AG04450 (cell line): ENCODE results near the gene NUP210. TPM values are rescaled to one million over a fixed set of nuclear protein-coding genes. Genes with fewer than 3 reads are reported as not detected.

Experiments used
- CTCF ChIA-PET: fragments of 300-600, 350-600 bp; formaldehyde crosslinking; extraction: SDS; loops from one replicate; lab custom pipeline; 2022; ENCODE audit warnings: antibody characterized with exemption, inconsistent platforms; lab: Charles Lee
- POLR2A ChIA-PET: fragments of 350-600 bp; formaldehyde crosslinking; extraction: SDS; loops from one replicate; lab custom pipeline; 2021; ENCODE audit warnings: antibody characterized with exemption, inconsistent platforms; lab: Yijun Ruan, JAX
- DNase-seq: peaks from one replicate; pipeline ENCODE4 v3.0.0-alpha.2; 2011; ENCODE audit warnings: low read depth, low spot score
- H3K27ac ChIP-seq: one replicate; pipeline ENCODE4 v1.5.1; 2012; ENCODE audit warnings: low read depth, low read length, control low read depth
- H3K27me3 ChIP-seq: one replicate; pipeline ENCODE4 v1.6.0; 2012; ENCODE audit warnings: low read length; ENCODE audit not compliant: control insufficient read depth, insufficient read depth
- H3K4me3 ChIP-seq: 2 replicates; pipeline ENCODE4 v1.5.1; 2011; ENCODE audit warnings: mild to moderate bottlenecking, low read depth, low read length, control low read depth
- H3K9me3 ChIP-seq: 2 replicates; pipeline ENCODE4 v1.5.1; 2012; ENCODE audit warnings: low read length; ENCODE audit not compliant: control insufficient read depth, insufficient read depth
- CTCF ChIP-seq: IDR thresholded peaks from 2 replicates; pipeline ENCODE4 v1.5.1; 2011; ENCODE audit warnings: low read depth, low read length, control low read depth, inconsistent platforms
- polyA plus RNA-seq: library from polyadenylated mRNA; depleted of rRNA; stranded (reverse); fragments of >200 nt; gene quantifications from 2 replicates; pipeline ENCODE4 v1.2.3, GENCODE V29; 2011

Gene NUP210
- polyA plus RNA-seq, 1 experiment = 0.05 TPM

DNA sequence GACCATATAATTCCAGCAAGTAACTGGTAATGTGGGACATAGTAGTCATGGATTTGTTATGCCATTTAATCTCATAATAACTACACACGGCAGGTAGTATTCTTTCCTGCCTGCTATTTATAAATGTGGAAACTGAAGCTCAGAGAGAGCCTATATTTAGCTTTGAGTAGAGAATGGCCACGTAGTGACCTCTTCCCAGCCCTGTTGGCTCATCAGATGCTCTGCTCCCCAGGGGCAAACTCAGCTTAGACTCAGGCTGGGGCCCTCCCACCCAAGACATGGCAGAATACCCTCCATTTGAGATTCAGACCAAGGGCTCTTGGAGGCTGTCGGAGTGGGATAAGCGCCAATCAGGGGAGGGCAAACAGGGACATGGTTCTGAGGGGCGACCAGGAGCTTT is 42.7 kb upstream of the NUP210 start:
- DNase-seq = no peak
- CTCF ChIA-PET = interaction anchor here (0.7 to 2.7 kb wide), 3 partner anchors 10 to 580 kb away, joined by 4 to 19 read pairs (median 12); no protein-coding TSS in a partner anchor
- peaks cover 15% of the 10 kb centered on the region for H3K27me3 ChIP-seq
- no peak overlapping the region for H3K27ac ChIP-seq
- H3K9me3 ChIP-seq = peaks cover 3% of the 10 kb centered on the region; the same call in 1 of the 2 replicates
- TF ChIP-seq CTCF = no peak
- POLR2A ChIA-PET = no interaction called here
- no peak overlapping the region for H3K4me3 ChIP-seq

DNA sequence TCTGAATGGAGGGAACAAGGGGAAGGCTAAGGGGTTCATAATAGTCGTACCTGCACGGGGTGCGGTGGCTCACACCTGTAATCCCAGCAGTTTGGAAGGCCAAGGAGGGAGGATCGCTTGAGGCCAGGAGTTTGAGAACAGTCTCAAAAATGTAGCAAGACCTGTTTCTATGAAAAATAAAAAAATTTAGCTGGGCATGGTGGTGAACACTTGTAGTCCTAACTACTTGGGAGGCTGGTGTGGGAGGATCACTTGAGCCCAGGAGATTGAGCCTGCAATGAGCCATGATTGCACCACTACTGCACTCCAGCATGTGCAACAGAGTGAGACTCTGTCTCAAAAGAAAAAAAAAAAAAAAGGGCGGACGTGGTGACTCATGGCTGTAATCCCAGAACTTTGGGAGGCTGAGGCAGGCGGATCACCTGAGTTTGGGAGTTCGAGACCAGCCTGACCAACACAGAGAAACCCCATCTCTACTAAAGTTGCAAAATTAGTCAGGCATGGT is 42.1 kb upstream of the NUP210 start:
- peaks cover 15% of the 10 kb centered on the region for H3K27me3 ChIP-seq
- ChIA-PET POLR2A (no interaction called here), CTCF (interaction anchor here (0.7 to 2.7 kb wide), 3 partner anchors 10 to 580 kb away, joined by 4 to 19 read pairs (median 12); no protein-coding TSS in a partner anchor)
- no peak for DNase-seq
- H3K4me3 ChIP-seq = no peak overlapping the region
- H3K9me3 ChIP-seq = peaks cover 3% of the 10 kb centered on the region; the same call in 1 of the 2 replicates
- TF ChIP-seq CTCF = no peak
- H3K27ac ChIP-seq = no peak overlapping the region

DNA sequence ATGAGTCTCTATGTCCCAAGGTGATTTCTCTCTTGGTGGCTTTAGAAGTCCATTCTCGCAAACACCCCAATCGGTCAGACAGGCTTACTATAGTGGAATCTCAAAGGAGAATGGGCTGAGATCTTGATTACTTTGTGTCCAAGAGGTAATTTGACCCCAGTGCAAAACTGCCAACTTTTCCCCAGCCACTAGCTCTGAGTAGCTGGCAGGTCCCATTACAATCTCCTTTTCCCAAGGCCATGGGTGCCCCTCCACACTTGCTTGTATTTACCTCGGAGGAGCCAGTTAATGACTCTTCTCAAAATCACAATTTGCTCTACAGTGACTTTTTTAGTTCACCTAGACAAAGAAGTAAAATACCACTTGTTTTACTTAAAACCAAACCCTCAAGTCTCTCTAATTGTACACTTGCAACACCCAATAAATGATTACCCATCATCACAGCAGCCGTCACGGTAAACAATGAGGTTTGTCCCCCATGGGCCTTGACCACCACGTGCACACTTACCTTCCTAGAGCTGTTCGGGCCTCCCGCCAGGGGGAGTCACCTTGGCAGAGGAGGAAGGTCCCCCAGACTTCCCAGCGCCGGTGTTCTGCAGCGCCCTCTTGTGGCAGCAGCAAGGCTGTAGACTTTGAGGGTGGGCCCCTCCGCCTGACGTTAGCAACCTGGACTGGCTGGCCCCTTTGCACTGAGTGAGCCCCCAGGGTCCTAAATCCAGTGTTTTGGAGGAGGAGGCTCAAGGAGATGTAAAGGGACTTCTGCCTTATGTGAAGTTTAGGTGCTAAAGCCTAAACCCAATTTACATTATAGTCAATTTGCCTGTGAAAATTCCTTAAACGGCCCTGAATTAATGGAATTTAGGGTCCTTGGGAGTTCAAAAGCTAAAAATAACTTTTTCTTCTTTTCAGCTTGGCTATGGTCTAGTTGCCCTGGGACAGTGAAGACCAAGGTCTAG is 41.3 kb upstream of the NUP210 start:
- CTCF ChIA-PET = interaction anchor here (2.3 to 2.7 kb wide), 2 partner anchors 9 to 369 kb away, joined by 12 to 19 read pairs; no protein-coding TSS in a partner anchor
- TF ChIP-seq CTCF = peak; percentile 52
- peaks cover 3% of the 10 kb centered on the region; the same call in 1 of the 2 replicates for H3K9me3 ChIP-seq
- no peak for DNase-seq
- POLR2A ChIA-PET = no interaction called here
- no peak overlapping the region for H3K27ac ChIP-seq
- no peak overlapping the region for H3K4me3 ChIP-seq
- H3K27me3 ChIP-seq = peaks cover 15% of the 10 kb centered on the region

DNA sequence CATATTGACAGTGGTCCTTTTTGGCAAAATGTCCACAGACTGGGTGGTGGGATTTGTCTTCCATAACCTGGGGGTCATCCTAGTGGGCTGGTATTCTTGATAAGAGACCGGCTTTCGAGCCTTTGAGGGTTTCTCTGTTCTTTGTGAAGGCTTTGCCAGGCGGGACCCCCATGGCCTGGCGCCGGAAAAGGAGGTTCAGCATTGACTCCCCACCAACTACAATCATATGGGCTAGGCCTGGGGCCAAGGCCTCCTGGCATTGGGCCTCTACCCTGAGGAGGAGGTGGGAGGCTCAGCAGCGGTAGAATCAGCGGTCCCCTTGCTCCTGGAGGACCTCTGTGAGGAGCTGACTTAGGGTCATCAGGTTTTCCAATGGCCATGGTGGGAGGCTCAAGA is 40.2 kb upstream of the NUP210 start:
- no peak for DNase-seq
- ChIA-PET POLR2A (no interaction called here), CTCF (no interaction called here)
- Histone ChIP-seq H3K4me3 (no peak overlapping the region), H3K27ac (no peak overlapping the region), H3K27me3 (peaks cover 15% of the 10 kb centered on the region), H3K9me3 (peaks cover 3% of the 10 kb centered on the region; the same call in 1 of the 2 replicates)
- TF ChIP-seq CTCF = no peak
